ENCODE measurements around the gene CLECL1.

Gene CLECL1

GRCh38 chr12:9732921-9733461 is at the start of gene CLECL1:
TSS of gene CLECL1 (minus strand) at chr12:9733097.
- Histone ChIP-seq H4K20me1 (no peaks in the 10 kb centered on the region), H3K4me2 (no peak within 1 kb of the TSS), H3K27me3 (no peaks in the 10 kb centered on the region), H3K4me3 (no peak within 1 kb of the TSS), H3K27ac (no peak within 1 kb of the TSS), H3K9ac (no peak within 1 kb of the TSS), H3K9me3 (no peaks in the 10 kb centered on the region), H3K4me1 (peaks cover 19% of the 10 kb centered on the region), H3K36me3 (no peaks in the 10 kb centered on the region)
- TF ChIP-seq Cebpa-rat (IDR thresholded peaks at IDR 0.05), result no peak

- no peaks in the 10 kb centered on the region for H4K20me1 ChIP-seq
- H3K9ac ChIP-seq, result no peak overlapping the region
- no peaks in the 10 kb centered on the region for H3K27me3 ChIP-seq
- no peak overlapping the region for H3K4me2 ChIP-seq
- H3K4me3 ChIP-seq, result no peak overlapping the region
- H3K9me3 ChIP-seq, result no peaks in the 10 kb centered on the region
- TF ChIP-seq Cebpa-rat (IDR thresholded peaks at IDR 0.05), result no peak
- H3K4me1 ChIP-seq, result no peaks in the 10 kb centered on the region
- no peak overlapping the region for H3K27ac ChIP-seq
- no peaks in the 10 kb centered on the region for H3K36me3 ChIP-seq
Observed at GRCh38 chr12:9781360-9781759, 48.5 kb upstream of the CLECL1 start.

GRCh38 chr12:9779209-9779608 is 46.3 kb upstream of the CLECL1 start:
- no peak for TF ChIP-seq Cebpa-rat (IDR thresholded peaks at IDR 0.05)
- no peak overlapping the region for H3K9ac ChIP-seq
- H3K4me3 ChIP-seq, result no peak overlapping the region

GRCh38 chr12:9776781-9777180 is 43.9 kb upstream of the CLECL1 start:
- Histone ChIP-seq H4K20me1 (no peaks in the 10 kb centered on the region), H3K4me3 (no peak overlapping the region), H3K9ac (no peak overlapping the region), H3K36me3 (no peaks in the 10 kb centered on the region), H3K27ac (no peak overlapping the region), H3K27me3 (no peaks in the 10 kb centered on the region), H3K4me2 (no peak overlapping the region), H3K9me3 (no peaks in the 10 kb centered on the region), H3K4me1 (peaks cover 9% of the 10 kb centered on the region)
- no peak for TF ChIP-seq Cebpa-rat (IDR thresholded peaks at IDR 0.05)

More at GRCh38 chr12:9779209-9779608, 46.3 kb upstream of the CLECL1 start:
- Histone ChIP-seq H3K36me3 (no peaks in the 10 kb centered on the region), H3K27ac (no peak overlapping the region), H3K4me1 (no peaks in the 10 kb centered on the region; the same call in 1 of the 2 replicates), H4K20me1 (no peaks in the 10 kb centered on the region), H3K4me2 (no peak overlapping the region), H3K9me3 (no peaks in the 10 kb centered on the region), H3K27me3 (no peaks in the 10 kb centered on the region)

GRCh38 chr12:9773216-9773877 is 40.5 kb upstream of the CLECL1 start:
- Histone ChIP-seq H3K4me3 (no peak overlapping the region), H3K9ac (no peak overlapping the region), H3K27ac (no peak overlapping the region), H3K4me1 (peaks cover 9% of the 10 kb centered on the region), H3K4me2 (no peak overlapping the region), H4K20me1 (no peaks in the 10 kb centered on the region), H3K9me3 (no peaks in the 10 kb centered on the region), H3K36me3 (no peaks in the 10 kb centered on the region), H3K27me3 (no peaks in the 10 kb centered on the region)
- no peak for TF ChIP-seq Cebpa-rat (IDR thresholded peaks at IDR 0.05)

GRCh38 chr12:9763025-9763424 is 30.1 kb upstream of the CLECL1 start:
- no peaks in the 10 kb centered on the region for H3K9me3 ChIP-seq
- H3K36me3 ChIP-seq, result no peaks in the 10 kb centered on the region
- H4K20me1 ChIP-seq, result no peaks in the 10 kb centered on the region
- H3K4me1 ChIP-seq, result peaks cover 72% of the 10 kb centered on the region
- TF ChIP-seq Cebpa-rat (IDR thresholded peaks at IDR 0.05), result no peak
- no peak overlapping the region for H3K4me3 ChIP-seq
- peaks cover 24% of the 10 kb centered on the region for H3K27me3 ChIP-seq
- no peak overlapping the region for H3K27ac ChIP-seq
- H3K9ac ChIP-seq, result no peak overlapping the region
- no peak overlapping the region; the same call in 1 of the 2 replicates for H3K4me2 ChIP-seq

GRCh38 chr12:9762369-9762768 is 29.5 kb upstream of the CLECL1 start:
- Histone ChIP-seq H3K27ac (no peak overlapping the region), H3K4me3 (no peak overlapping the region)

GRCh38 chr12:9761419-9761781 is 28.5 kb upstream of the CLECL1 start:
- Histone ChIP-seq H4K20me1 (no peaks in the 10 kb centered on the region), H3K4me2 (peak overlapping the region; percentile 80), H3K4me3 (no peak overlapping the region), H3K36me3 (no peaks in the 10 kb centered on the region), H3K9ac (no peak overlapping the region), H3K27ac (no peak overlapping the region), H3K9me3 (no peaks in the 10 kb centered on the region), H3K4me1 (peaks cover 72% of the 10 kb centered on the region), H3K27me3 (peaks cover 34% of the 10 kb centered on the region)
- TF ChIP-seq Cebpa-rat (IDR thresholded peaks at IDR 0.05), result no peak

More at GRCh38 chr12:9762369-9762768, 29.5 kb upstream of the CLECL1 start:
- Histone ChIP-seq H3K9me3 (no peaks in the 10 kb centered on the region), H3K36me3 (no peaks in the 10 kb centered on the region), H3K27me3 (peaks cover 31% of the 10 kb centered on the region), H3K9ac (no peak overlapping the region), H3K4me1 (peaks cover 72% of the 10 kb centered on the region), H3K4me2 (peak overlapping the region; percentile 80), H4K20me1 (no peaks in the 10 kb centered on the region)
- TF ChIP-seq Cebpa-rat (IDR thresholded peaks at IDR 0.05), result no peak

GRCh38 chr12:9760699-9761418 is 28.0 kb upstream of the CLECL1 start, which contains the start of gene CD69:
TSS of gene CD69 (minus strand) at chr12:9760901. CDS start at chr12:9760820, 81 bp downstream.
- Histone ChIP-seq H3K4me2 (peak within 1 kb of the TSS; percentile 80), H3K4me3 (peak within 1 kb of the TSS; percentile 11; the same call in 1 of the 2 replicates), H4K20me1 (no peaks in the 10 kb centered on the region), H3K27me3 (peaks cover 37% of the 10 kb centered on the region), H3K9ac (no peak within 1 kb of the TSS), H3K4me1 (peaks cover 72% of the 10 kb centered on the region), H3K27ac (no peak within 1 kb of the TSS), H3K36me3 (no peaks in the 10 kb centered on the region), H3K9me3 (no peaks in the 10 kb centered on the region)
- TF ChIP-seq Cebpa-rat (IDR thresholded peaks at IDR 0.05), result no peak

GRCh38 chr12:9760120-9760519 is 27.2 kb upstream of the CLECL1 start:
- Histone ChIP-seq H3K9ac (no peak overlapping the region), H3K4me3 (peak overlapping the region; percentile 11; the same call in 1 of the 2 replicates), H3K4me2 (peak overlapping the region; percentile 80), H3K9me3 (no peaks in the 10 kb centered on the region), H3K27me3 (peaks cover 37% of the 10 kb centered on the region), H3K36me3 (no peaks in the 10 kb centered on the region), H3K4me1 (peaks cover 66% of the 10 kb centered on the region), H3K27ac (no peak overlapping the region), H4K20me1 (no peaks in the 10 kb centered on the region)
- TF ChIP-seq Cebpa-rat (IDR thresholded peaks at IDR 0.05), result no peak

Measured in BLaER1 (cell line).